ENCODE results near the gene PGBD5.

DNA sequence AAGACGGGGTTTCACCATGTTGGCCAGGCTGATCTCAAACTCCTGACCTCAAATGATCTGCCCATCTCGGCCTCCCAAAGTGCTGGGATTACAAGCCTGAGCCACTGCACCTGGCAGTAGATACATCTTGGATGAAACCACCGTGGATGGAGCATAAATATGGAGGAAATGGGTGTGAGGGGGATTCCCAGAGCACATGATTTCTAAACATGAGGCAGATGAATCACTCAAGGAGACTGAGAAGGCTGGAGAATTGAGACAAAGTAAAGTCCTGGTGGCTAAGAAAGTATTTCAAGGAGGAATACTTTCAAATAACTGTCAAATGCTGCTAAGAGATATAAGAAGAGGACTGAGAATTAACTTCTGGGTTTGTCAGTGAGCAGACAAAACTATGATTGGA is 5.4 kb upstream of the PGBD5 start:
- TF ChIP-seq EZH2 (IDR thresholded peaks at IDR 0.05; ENCODE audit: insufficient read depth, low read length), result no peak
- TF ChIP-seq, protein P1, sequence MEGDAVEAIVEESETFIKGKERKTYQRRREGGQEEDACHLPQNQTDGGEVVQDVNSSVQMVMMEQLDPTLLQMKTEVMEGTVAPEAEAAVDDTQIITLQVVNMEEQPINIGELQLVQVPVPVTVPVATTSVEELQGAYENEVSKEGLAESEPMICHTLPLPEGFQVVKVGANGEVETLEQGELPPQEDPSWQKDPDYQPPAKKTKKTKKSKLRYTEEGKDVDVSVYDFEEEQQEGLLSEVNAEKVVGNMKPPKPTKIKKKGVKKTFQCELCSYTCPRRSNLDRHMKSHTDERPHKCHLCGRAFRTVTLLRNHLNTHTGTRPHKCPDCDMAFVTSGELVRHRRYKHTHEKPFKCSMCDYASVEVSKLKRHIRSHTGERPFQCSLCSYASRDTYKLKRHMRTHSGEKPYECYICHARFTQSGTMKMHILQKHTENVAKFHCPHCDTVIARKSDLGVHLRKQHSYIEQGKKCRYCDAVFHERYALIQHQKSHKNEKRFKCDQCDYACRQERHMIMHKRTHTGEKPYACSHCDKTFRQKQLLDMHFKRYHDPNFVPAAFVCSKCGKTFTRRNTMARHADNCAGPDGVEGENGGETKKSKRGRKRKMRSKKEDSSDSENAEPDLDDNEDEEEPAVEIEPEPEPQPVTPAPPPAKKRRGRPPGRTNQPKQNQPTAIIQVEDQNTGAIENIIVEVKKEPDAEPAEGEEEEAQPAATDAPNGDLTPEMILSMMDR (IDR thresholded peaks at IDR 0.05; ENCODE audit: insufficient read depth, low read depth, low read length), result no peak

Measured in astrocyte (in vitro differentiated cells and primary cell).